Panc1 (cell line): ENCODE results near the gene SNRNP35. TPM values are rescaled to one million over a fixed set of nuclear protein-coding genes. Genes with fewer than 3 reads are reported as not detected.
A peak's percentile ranks its signal among the peaks of the same experiment; 100 is the strongest.
"Not testable (repeated sequence)": the region's sequence is repeated elsewhere in the genome, so short reads cannot be mapped to it uniquely, and the experiment has no call there.

ENCODE experiments used
- ATAC-seq: fragments of 200-7000 bp; cut with Tn5 transposase; 2 replicates; pipeline ENCODE4 v1.9.1; 2020; ENCODE audit warnings: mild to moderate bottlenecking, moderate library complexity
- BruUV-seq: library from RNA; stranded (reverse); fragments of 400-500 nt; replicated peaks from 2 replicates; lab custom pipeline; 2021; lab: Mats Ljungman, UMichigan
- CTCF ChIA-PET: fragments of 300-600 bp; sonication (Branson Sonifier 250); formaldehyde crosslinking; loops from one replicate; lab custom pipeline; 2022; ENCODE audit warnings: antibody characterized with exemption; lab: Charles Lee
- POLR2A ChIA-PET: fragments of 300-600 bp; sonication (Branson Sonifier 250); formaldehyde crosslinking; loops from one replicate; lab custom pipeline; 2022; ENCODE audit warnings: antibody characterized with exemption; lab: Charles Lee
- DNase-seq: peaks from one replicate; pipeline ENCODE4 v3.0.0-alpha.2; 2010; ENCODE audit warnings: low read depth, low spot score
- H3K27ac ChIP-seq: 2 replicates; pipeline ENCODE4 v1.5.1; 2011; ENCODE audit warnings: mild to moderate bottlenecking, low read length, inconsistent platforms
- H3K27me3 ChIP-seq: fragments of 200-500 bp; sonication (Bioruptor generic); 2 replicates; pipeline ENCODE4 v1.6.0; 2014; ENCODE audit warnings: low read length, inconsistent platforms; ENCODE audit not compliant: control insufficient read depth, insufficient read depth
- H3K36me3 ChIP-seq: fragments of 200-500 bp; sonication (Bioruptor generic); 2 replicates; pipeline ENCODE4 v1.5.1; 2014; ENCODE audit warnings: inconsistent platforms, mild to moderate bottlenecking, low read length, moderate library complexity; ENCODE audit not compliant: control insufficient read depth, insufficient read depth
- H3K4me1 ChIP-seq: 2 replicates; pipeline ENCODE4 v1.5.1; 2011; ENCODE audit warnings: inconsistent platforms, mild to moderate bottlenecking, low read length, moderate library complexity; ENCODE audit not compliant: control insufficient read depth, insufficient read depth
- H3K4me3 ChIP-seq, 2 experiments: 2 replicates each; pipeline ENCODE4 v1.5.1; 2011 to 2012; ENCODE audit warnings: low read depth in 2 of 2, low read length in 2 of 2, mild to moderate bottlenecking in 2 of 2, inconsistent platforms in 1 of 2, moderate library complexity in 1 of 2
- H3K9me3 ChIP-seq: fragments of 200-500 bp; sonication (Bioruptor generic); 2 replicates; pipeline ENCODE4 v1.5.1; 2014; ENCODE audit warnings: low read depth, mild to moderate bottlenecking, inconsistent platforms, low read length, moderate library complexity; ENCODE audit not compliant: control insufficient read depth, insufficient read depth
- POLR2AphosphoS5 ChIP-seq: IDR thresholded peaks from 2 replicates; pipeline ENCODE4 v1.6.1; 2012; ENCODE audit warnings: mild to moderate bottlenecking, low read depth, low read length, moderate library complexity
- SIN3A ChIP-seq: IDR thresholded peaks from 2 replicates; pipeline ENCODE4 v1.6.1; 2012; ENCODE audit warnings: low read depth, mild to moderate bottlenecking, low read length, moderate library complexity, borderline replicate concordance; ENCODE audit not compliant: insufficient read depth
- TCF7L2 ChIP-seq: IDR thresholded peaks from 2 replicates; pipeline ENCODE4 v1.6.1; 2011; ENCODE audit warnings: mild to moderate bottlenecking, low read depth, low read length, inconsistent platforms
- in situ Hi-C: cut with HindIII; loops from 2 replicates; pipeline ENCODE4 v1.10.0; 2016; ENCODE audit warnings: low sequenced_read_pairs, low pct_unique_long_range_greater_than_20kb
- intact Hi-C: fragments of 100-400 bp; cut with micrococcal nuclease; formaldehyde crosslinking; loops from one replicate; pipeline ENCODE4 v1.10.0; 2022; ENCODE audit not compliant: unreplicated experiment
- total RNA-seq: library from RNA; stranded (reverse); gene quantifications from one replicate; pipeline ENCODE4 v1.2.1, GENCODE V29; 2021; ENCODE audit not compliant: unreplicated experiment
- TF ChIP-seq, protein P1 (sequence below): fragments of 450-650 bp; IDR thresholded peaks from 2 replicates; pipeline ENCODE4 v1.5.1; 2017; ENCODE audit warnings: mild to moderate bottlenecking
- TF ChIP-seq, protein P2 (sequence below), 2 experiments: IDR thresholded peaks; 2 replicates each; pipeline ENCODE4 v1.6.1; 2011 to 2012; ENCODE audit warnings: low read depth in 2 of 2, control low read depth in 1 of 2, low read length in 1 of 2, mild to moderate bottlenecking in 1 of 2, moderate library complexity in 1 of 2; ENCODE audit not compliant: insufficient read depth in 1 of 2

The SNRNP35 gene
- total RNA-seq, 1 experiment from 2014 or later: 16.5 TPM

DNA sequence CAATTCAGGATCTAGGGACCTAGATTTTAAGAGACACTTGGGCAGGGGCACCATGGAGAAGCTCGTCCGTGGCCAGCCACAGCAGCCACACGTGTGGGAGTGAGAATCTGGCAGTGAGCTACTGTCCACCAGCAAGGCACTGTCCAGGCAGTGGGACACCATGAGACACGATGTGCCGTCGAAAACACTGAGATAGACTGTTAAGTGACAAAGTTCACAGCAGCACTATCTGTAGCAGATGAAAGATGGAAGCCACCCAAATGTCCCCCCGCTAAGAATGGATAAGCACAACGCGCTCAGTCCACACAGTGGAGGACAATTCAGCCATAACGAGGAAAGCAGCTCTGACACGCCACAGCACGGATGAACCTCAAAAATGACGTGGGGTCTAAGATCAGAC lies 55.9 kb downstream of the SNRNP35 start:
- ChIA-PET CTCF (no interaction called here), POLR2A (no interaction called here)
- no TSS peak for BruUV-seq
- H3K9me3 ChIP-seq: no peaks in the 10 kb centered on the region
- no peak overlapping the region for H3K27ac ChIP-seq
- no peak for TF ChIP-seq POLR2AphosphoS5
- TF ChIP-seq, protein P1, sequence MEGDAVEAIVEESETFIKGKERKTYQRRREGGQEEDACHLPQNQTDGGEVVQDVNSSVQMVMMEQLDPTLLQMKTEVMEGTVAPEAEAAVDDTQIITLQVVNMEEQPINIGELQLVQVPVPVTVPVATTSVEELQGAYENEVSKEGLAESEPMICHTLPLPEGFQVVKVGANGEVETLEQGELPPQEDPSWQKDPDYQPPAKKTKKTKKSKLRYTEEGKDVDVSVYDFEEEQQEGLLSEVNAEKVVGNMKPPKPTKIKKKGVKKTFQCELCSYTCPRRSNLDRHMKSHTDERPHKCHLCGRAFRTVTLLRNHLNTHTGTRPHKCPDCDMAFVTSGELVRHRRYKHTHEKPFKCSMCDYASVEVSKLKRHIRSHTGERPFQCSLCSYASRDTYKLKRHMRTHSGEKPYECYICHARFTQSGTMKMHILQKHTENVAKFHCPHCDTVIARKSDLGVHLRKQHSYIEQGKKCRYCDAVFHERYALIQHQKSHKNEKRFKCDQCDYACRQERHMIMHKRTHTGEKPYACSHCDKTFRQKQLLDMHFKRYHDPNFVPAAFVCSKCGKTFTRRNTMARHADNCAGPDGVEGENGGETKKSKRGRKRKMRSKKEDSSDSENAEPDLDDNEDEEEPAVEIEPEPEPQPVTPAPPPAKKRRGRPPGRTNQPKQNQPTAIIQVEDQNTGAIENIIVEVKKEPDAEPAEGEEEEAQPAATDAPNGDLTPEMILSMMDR: no peak
- no peak for TF ChIP-seq TCF7L2
- TF ChIP-seq SIN3A: no peak
- TF ChIP-seq, protein P2, sequence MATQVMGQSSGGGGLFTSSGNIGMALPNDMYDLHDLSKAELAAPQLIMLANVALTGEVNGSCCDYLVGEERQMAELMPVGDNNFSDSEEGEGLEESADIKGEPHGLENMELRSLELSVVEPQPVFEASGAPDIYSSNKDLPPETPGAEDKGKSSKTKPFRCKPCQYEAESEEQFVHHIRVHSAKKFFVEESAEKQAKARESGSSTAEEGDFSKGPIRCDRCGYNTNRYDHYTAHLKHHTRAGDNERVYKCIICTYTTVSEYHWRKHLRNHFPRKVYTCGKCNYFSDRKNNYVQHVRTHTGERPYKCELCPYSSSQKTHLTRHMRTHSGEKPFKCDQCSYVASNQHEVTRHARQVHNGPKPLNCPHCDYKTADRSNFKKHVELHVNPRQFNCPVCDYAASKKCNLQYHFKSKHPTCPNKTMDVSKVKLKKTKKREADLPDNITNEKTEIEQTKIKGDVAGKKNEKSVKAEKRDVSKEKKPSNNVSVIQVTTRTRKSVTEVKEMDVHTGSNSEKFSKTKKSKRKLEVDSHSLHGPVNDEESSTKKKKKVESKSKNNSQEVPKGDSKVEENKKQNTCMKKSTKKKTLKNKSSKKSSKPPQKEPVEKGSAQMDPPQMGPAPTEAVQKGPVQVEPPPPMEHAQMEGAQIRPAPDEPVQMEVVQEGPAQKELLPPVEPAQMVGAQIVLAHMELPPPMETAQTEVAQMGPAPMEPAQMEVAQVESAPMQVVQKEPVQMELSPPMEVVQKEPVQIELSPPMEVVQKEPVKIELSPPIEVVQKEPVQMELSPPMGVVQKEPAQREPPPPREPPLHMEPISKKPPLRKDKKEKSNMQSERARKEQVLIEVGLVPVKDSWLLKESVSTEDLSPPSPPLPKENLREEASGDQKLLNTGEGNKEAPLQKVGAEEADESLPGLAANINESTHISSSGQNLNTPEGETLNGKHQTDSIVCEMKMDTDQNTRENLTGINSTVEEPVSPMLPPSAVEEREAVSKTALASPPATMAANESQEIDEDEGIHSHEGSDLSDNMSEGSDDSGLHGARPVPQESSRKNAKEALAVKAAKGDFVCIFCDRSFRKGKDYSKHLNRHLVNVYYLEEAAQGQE (IDR thresholded peaks at IDR 0.05; ENCODE audit: insufficient read depth in 1 of 2, low read depth in 2 of 2, low read length in 1 of 2): no peak
- intact Hi-C loops (no loop called here), in situ Hi-C loops (no loop called here)
- peak; percentile 33; the same call in 1 of the 2 replicates for ATAC-seq
- no peaks in the 10 kb centered on the region for H3K27me3 ChIP-seq
- no peak for DNase-seq
- H3K4me3 ChIP-seq: no peak overlapping the region
- H3K36me3 ChIP-seq: no peaks in the 10 kb centered on the region; the same call in 1 of the 2 replicates
- H3K4me1 ChIP-seq: no peaks in the 10 kb centered on the region

DNA sequence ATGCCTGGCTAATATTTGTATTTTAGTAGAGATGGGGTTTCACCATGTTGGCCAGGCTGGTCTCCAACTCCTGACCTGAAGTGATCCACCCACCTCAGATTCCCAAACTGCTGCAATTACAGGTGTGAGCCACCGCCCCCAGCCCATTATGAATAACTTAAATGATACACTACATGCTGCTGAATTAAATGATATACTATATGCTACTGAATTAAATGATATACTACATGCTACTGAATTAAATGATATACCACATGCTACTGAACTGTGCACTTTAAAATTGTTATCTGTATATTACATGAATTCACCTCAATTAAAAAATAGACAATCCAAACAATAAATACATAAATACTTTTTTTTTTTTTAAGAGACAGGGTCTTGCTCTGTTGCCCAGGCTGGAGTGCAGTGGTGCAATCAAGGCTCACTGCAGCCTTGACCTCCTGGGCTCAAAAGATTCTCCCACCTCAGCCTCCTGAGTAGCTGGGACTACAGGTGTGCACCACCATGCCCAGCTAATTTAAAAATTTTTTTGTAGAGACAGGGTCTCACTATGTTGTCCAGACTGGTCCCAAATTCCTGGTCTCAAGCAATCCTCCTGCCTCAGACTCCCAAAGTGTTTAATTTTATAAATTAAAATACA lies 56.8 kb downstream of the SNRNP35 start:
- ATAC-seq, BruUV-seq, intact Hi-C loops, H3K4me3 ChIP-seq, H3K27me3 ChIP-seq, H3K36me3 ChIP-seq, POLR2A ChIA-PET, CTCF ChIA-PET, H3K4me1 ChIP-seq, DNase-seq, in situ Hi-C loops, H3K27ac ChIP-seq, H3K9me3 ChIP-seq: not testable (repeated sequence)

DNA sequence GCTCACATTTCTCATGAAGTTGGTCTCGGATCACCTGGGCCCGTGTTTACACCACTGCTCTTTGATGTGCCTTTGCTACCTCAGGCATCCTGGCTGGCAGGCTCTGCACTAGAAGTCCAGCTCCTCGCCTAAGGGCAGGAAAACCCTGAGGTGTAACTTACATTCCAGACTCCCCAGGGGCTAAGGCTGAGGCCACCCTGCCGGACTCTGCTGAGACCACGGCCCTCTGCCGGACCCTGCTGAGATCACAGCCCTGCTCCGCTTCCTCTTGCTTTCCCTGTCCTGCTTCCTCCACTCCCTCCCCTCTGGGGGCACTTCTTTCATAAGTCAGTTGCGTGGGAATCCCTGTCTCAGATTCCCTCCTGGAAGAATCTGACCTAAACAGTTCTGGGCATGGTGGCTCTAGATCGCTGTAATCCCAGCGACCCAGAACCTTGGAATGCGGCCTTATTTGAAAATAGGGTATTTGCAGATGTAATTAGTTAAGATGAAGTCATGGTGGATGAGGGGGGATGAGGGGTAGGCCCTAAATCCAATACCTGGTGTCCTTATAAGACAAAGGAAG lies 58.4 kb downstream of the SNRNP35 start:
- CTCF ChIA-PET: no interaction called here
- no peak for TF ChIP-seq POLR2AphosphoS5
- TF ChIP-seq, protein P2 (IDR thresholded peaks at IDR 0.05; ENCODE audit: insufficient read depth in 1 of 2, low read depth in 2 of 2, low read length in 1 of 2): no peak
- TF ChIP-seq, protein P1: no peak
- TF ChIP-seq TCF7L2: no peak

More for the DNA sequence above, 58.4 kb downstream of the SNRNP35 start:
- no peak for ATAC-seq
- no peaks in the 10 kb centered on the region for H3K9me3 ChIP-seq
- BruUV-seq: no TSS peak
- POLR2A ChIA-PET: no interaction called here
- intact Hi-C loops (no loop called here), in situ Hi-C loops (no loop called here)
- H3K4me3 ChIP-seq: no peak overlapping the region
- H3K27ac ChIP-seq: no peak overlapping the region
- peaks cover 4% of the 10 kb centered on the region; the same call in 1 of the 2 replicates for H3K4me1 ChIP-seq
- H3K36me3 ChIP-seq: peaks cover 3% of the 10 kb centered on the region
- DNase-seq: no peak
- no peaks in the 10 kb centered on the region for H3K27me3 ChIP-seq
